Renal cortex interstitium (tissue), 15 donors: Measurements from ENCODE around the gene ARL5C. TPM values are rescaled to one million over a fixed set of nuclear protein-coding genes. Genes with fewer than 3 reads are reported as not detected.
A peak's percentile ranks its signal among the peaks of the same experiment; 100 is the strongest.

Experiments used
- DNase-seq, 11 donors: peaks; one replicate each; pipeline ENCODE4 v3.0.0-alpha.2; 2013; ENCODE audit warnings: low read depth in 9 of 11, low spot score in 4 of 11; ENCODE audit errors: extremely low read depth in 1 of 11
- long read RNA-seq, 16 experiments: transcript quantifications; one replicate each; lab custom pipeline, GENCODE V29; 2026
- polyA plus RNA-seq, 3 donors: library from polyadenylated mRNA; unstranded; fragments of 120-200 nt; gene quantifications; one replicate each; pipeline ENCODE4 v1.2.1, GENCODE V29; 2013; ENCODE audit not compliant: insufficient read length in 3 of 3

The ARL5C gene, protein sequence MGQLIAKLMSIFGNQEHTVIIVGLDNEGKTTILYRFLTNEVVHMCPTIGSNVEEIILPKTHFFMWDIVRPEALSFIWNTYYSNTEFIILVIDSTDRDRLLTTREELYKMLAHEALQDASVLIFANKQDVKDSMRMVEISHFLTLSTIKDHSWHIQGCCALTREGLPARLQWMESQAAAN
- polyA plus RNA-seq, result under 1 TPM; 0.17 to 0.50 (median 0.44) TPM
- long read RNA-seq, donor 1, partial matches to known transcripts, result 0 of 2 reads
- long read RNA-seq, donor 1, other reads (novel, unspliced or antisense), result 0 of 2 reads
- long read RNA-seq, donor 2, partial matches to known transcripts, result 0 of 1 reads
- long read RNA-seq, donor 2, other reads (novel, unspliced or antisense), result 0 of 1 reads
- long read RNA-seq, donor 3, result 0 reads
- long read RNA-seq, donor 4, result 0 reads
- long read RNA-seq, donor 5, result 0 reads
- long read RNA-seq, donor 6, result 0 reads
- long read RNA-seq, donor 7, result 0 reads
- long read RNA-seq, donor 8, result 0 reads
- long read RNA-seq, donor 9, partial matches to known transcripts, result 0 of 2 reads
- long read RNA-seq, donor 9, other reads (novel, unspliced or antisense), result 0 of 2 reads
- long read RNA-seq, donor 10, result 0 reads
- long read RNA-seq, donor 11, result 0 reads
- long read RNA-seq, donor 12, result 0 reads
- long read RNA-seq, donor 13, result 0 reads
- long read RNA-seq, donor 14, result 0 reads
- long read RNA-seq, donor 15, partial matches to known transcripts, result 0 of 2 reads
- long read RNA-seq, donor 15, other reads (novel, unspliced or antisense), result 0 of 2 reads
- long read RNA-seq, donor 16, partial matches to known transcripts, result 0 of 1 reads
- long read RNA-seq, donor 16, other reads (novel, unspliced or antisense), result 0 of 1 reads

DNA sequence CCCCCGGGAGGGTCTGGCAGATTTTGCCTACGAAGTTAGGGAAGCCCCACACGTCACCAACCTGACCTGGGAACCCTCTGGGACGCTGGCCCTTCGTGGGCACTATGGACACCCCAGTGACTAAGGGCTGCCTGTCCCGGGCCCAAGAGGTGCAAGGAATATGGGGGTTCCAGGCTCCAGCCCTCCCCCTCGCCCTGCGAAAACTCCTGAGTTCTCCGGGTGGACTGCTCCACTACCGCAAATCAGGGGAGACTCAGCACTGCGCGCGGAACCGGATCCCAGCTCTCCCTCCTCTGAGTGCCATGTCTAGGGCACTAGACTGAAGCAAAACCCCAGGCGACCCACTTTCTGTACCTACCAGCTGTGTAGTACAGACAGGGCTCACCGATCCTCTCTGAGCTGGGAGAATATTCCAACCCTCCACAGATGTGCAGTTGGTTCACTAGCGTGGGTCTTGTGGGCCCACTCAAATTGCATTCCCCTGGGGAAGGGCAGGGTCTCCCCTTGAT lies at the start of gene ARL5C:
TSS of gene ARL5C (minus strand) at position 321 of the 509 bp plus-strand sequence. CDS start 401 bp downstream, outside the sequence.
- no peak for DNase-seq

DNA sequence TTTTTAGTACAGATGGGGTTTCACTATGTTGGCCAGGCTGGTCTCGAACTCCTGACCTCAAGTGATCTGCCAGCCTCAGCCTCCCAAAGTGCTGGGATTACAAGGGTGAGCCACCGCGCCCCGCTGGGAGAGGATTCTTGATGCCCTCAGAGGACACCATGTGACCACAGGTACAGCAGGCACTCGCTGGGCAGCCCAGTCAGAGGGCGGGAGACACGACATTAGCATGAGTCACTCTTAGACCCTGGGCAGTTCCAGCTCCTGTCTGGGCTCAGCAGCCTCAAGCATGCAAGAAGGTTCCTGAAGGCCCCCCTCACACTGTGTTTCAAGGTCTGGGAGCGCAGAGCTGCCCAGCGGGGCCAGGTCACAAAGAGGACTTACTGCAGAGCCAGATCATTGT lies 47.9 kb upstream of the ARL5C start:
- DNase-seq, result no peak

GRCh38 chr17:39212841-39213480 lies 47.0 kb upstream of the ARL5C start:
- DNase-seq, result no peak

GRCh38 chr17:39212195-39212810 lies 46.3 kb upstream of the ARL5C start:
- no peak for DNase-seq

DNA sequence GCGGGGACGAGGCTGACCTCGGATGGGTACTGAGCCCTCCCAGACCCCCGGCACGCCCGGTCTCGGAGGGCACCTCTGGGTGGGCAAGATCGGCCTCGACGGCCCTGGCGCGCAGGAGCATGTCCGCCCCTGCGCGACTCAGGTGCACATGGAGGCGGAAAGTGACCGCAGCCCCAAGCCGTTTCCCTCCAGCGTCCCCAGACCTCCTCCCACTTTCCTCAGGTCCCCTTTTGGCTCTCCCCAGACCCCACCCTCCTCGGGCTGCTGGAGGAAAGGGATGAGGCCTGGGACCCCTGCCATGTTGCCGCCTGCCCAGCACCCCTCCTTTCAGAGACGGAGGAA lies 44.1 kb upstream of the ARL5C start:
- no peak for DNase-seq

DNA sequence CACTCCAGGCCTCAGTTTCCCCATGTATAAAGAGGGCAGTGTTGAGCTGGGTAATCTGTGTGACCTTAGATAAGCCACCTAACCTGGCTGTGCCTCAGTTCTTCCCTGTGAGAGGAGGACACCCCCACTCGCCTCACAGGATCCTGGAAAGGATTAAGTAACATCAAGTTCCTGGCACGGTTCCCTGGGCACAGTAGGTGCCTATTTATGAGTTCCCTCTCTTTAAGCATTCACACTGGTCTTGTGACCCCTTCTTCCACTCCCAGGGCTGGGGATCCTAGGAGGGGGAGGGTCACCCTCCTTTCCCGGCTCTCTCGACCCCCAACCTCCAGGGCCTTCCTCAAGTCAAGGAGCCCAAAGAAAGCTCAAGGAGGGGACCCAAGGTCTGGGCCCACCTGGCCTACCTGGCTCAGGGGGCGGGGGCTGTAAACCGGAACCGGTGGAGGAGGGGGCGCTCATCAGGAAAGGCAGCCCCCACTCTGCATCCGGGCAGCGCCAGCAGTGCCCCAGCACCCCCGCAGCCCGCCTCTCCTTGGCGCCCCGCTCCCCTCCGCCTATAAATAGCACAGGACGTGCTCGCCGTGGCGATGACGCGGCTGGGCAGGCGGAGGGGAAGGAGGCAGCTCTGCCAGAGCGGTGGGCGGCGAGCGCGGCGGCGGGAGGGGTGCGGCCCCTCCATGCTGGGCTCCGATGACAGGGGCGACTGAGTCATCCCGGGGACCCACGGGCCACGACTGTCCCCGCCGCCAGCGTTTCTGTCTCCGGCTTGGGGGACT lies 43.5 kb upstream of the ARL5C start:
- DNase-seq, result no peak

DNA sequence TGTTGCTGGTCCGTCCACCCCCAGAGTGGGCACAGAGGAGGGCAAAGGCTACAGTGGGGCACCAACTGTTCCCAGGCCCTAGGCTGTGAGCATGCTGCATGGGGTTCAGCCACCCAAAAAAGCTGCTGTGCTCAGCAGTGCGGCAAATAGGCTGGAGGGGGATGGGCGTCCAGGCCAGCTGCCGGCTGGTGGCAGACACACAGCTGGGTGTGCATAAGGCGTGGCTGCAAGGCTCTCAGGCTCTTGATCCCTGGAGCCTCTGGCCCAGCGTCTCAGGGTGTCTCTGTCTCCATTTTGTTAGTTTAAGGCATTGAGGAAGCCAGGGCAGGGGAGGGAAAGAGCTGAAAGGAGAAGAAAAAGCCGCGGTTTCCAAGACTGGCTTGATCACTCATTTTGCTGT lies 42.9 kb upstream of the ARL5C start:
- DNase-seq, result no peak

DNA sequence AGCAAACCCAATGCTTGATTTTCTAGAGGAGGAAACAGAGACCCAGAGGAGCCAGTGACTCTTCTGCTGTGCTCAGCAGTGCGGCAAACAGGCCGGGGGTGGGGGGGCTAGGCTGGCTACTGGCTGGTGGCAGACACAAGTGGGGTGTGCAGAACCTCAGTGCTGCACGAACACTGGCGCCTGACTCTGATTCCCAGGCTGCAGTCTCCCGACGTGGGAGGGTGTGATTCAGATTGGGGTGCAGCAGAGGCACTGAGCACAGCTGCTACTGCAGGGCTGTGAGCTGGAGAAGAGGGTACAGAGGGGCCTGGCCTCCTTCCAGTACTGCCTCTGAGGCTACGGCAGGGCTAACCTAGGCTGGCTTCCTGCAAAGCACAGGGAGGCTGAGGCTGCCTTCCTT lies 42.2 kb upstream of the ARL5C start:
- no peak for DNase-seq

DNA sequence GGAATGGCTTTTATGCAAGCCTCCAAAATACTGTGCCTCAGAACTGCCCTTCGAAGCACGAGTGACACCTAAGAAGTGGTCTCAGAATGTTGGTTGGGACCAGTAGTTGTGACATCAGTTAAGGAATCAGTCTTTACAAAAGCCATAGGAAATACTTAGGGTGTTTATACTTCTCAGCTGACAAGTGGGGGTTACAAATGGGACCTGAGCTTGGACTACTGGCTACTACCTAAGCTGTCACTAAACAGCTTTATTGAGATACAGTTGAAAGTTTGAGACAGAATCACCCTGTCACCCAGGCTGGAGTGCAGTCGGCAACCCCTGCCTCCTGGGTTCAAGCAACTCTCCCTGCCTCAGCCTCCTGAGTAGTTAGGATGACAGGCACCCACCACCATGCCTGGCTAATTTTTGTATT lies 39.2 kb upstream of the ARL5C start:
- no peak for DNase-seq

DNA sequence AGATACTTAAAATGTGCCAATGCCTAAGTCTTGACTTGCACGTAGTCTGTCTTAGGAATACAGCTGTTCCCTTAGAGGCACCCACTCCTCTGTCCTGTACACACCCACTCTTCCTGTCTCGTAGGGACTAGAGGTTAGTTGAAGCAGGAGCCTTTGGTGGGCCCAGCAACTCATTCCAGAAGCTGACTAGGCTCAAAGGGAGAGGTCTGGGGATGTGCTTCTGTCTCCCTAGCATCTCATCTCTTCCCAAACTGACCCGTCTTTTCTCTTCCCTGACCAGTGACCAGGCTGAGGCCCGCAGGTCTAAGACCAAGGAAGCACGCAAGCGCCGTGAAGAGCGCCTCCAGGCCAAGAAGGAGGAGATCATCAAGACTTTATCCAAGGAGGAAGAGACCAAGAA lies 38.3 kb upstream of the ARL5C start:
- DNase-seq, result no peak

- no peak for DNase-seq
These were observed 35.1 kb upstream of the ARL5C start for GRCh38 chr17:39200957-39201510.

- DNase-seq, result peak in 3 of 11 donors; percentile 72 to 94 (median 92)
These were observed 34.3 kb upstream of the ARL5C start, which contains the start of gene RPL19 for GRCh38 chr17:39200070-39200879. TSS of gene RPL19 (plus strand) at chr17:39200283. CDS start at chr17:39200345, 62 bp downstream.

DNA sequence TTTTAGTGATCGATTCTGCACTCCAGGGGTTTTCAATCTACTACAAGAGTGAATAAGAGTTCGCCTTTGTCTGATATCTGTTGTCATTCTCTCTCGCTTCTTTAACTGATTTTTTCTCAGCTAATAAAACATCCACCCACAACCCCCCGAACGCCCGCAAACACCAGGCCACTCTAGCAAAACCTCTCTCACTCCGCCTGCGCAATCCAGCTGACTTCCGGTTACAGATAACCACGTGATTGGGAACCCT lies 33.8 kb upstream of the ARL5C start:
- peak in 9 of 11 donors; percentile 82 to 93 (median 90) for DNase-seq

GRCh38 chr17:39198186-39198566 lies 32.2 kb upstream of the ARL5C start:
- DNase-seq, result no peak

GRCh38 chr17:39197380-39198185 lies 31.6 kb upstream of the ARL5C start, which contains the start of gene CACNB1:
TSS of gene CACNB1 (minus strand) at chr17:39197669. CDS start at chr17:39197495, 174 bp downstream.
- peak in 6 of 11 donors; percentile 51 to 77 (median 73) for DNase-seq

GRCh38 chr17:39196808-39197291 lies 30.9 kb upstream of the ARL5C start:
- no peak for DNase-seq
